Measurements from ENCODE around the gene XPO4. TPM values are rescaled to one million over a fixed set of nuclear protein-coding genes. Genes with fewer than 3 reads are reported as not detected.

The XPO4 gene
- total RNA-seq, 3 donors from 2014 or later (not counting 1 experiment from before 2014, with no cell fraction given): 11.7 to 19.8 (median 19.7) TPM

GRCh38 chr13:20911037-20911436 lies 8.5 kb upstream of the XPO4 start:
- DNase-seq: no peak
- Mint-ChIP-seq H3K4me1 (no peaks in the 10 kb centered on the region), H3K27ac (no peak overlapping the region), H3K27me3 (ENCODE audit: low read depth in 2 of 2) (peaks cover 15 to 24% of the 10 kb centered on the region in 2 donors), H3K36me3 (no peaks in the 10 kb centered on the region), H3K9me3 (no peaks in the 10 kb centered on the region), H3K4me3 (no peak overlapping the region)
- 89% methylated on average over 6 of the region's 6 CpGs for WGBS (ENCODE audit: insufficient coverage)
- Histone ChIP-seq H3K4me3 (ENCODE audit: low read length) (no peak overlapping the region), H3K27ac (ENCODE audit: low read length) (no peak overlapping the region), H3K9me3 (ENCODE audit: control insufficient read depth, insufficient read depth, low read length) (no peaks in the 10 kb centered on the region), H3K36me3 (ENCODE audit: control insufficient read depth, insufficient read depth, low read length) (no peaks in the 10 kb centered on the region), H3K27me3 (ENCODE audit: control insufficient read depth, insufficient read depth, low read length) (no peaks in the 10 kb centered on the region), H3K4me1 (ENCODE audit: control insufficient read depth, insufficient read depth, low read length) (no peaks in the 10 kb centered on the region)
- intact Hi-C loops (cut with micrococcal nuclease): no loop called here
- no peak for TF ChIP-seq CTCF (IDR thresholded peaks at IDR 0.05)
- no peak for ATAC-seq

GRCh38 chr13:20908714-20909497 lies 6.4 kb upstream of the XPO4 start:
- Histone ChIP-seq H3K27me3 (ENCODE audit: control insufficient read depth, insufficient read depth, low read length) (no peaks in the 10 kb centered on the region), H3K27ac (ENCODE audit: low read length) (no peak overlapping the region), H3K4me3 (ENCODE audit: low read length) (no peak overlapping the region), H3K36me3 (ENCODE audit: control insufficient read depth, insufficient read depth, low read length) (no peaks in the 10 kb centered on the region), H3K9me3 (ENCODE audit: control insufficient read depth, insufficient read depth, low read length) (no peaks in the 10 kb centered on the region), H3K4me1 (ENCODE audit: control insufficient read depth, insufficient read depth, low read length) (no peaks in the 10 kb centered on the region)
- no peak for ATAC-seq
- Mint-ChIP-seq H3K36me3 (no peaks in the 10 kb centered on the region), H3K27ac (no peak overlapping the region), H3K9me3 (no peaks in the 10 kb centered on the region), H3K27me3 (ENCODE audit: low read depth in 2 of 2) (peaks cover 15 to 24% of the 10 kb centered on the region in 2 donors), H3K4me1 (no peaks in the 10 kb centered on the region), H3K4me3 (no peak overlapping the region)
- DNase-seq: no peak
- 79% methylated on average over 6 of the region's 6 CpGs for WGBS (ENCODE audit: insufficient coverage)
- no peak for TF ChIP-seq CTCF (IDR thresholded peaks at IDR 0.05)
- intact Hi-C loops (cut with micrococcal nuclease): no loop called here

- DNase-seq (no peak), ATAC-seq (no peak)
- Mint-ChIP-seq H3K27me3 (ENCODE audit: low read depth in 2 of 2) (peaks cover 6 to 17% of the 10 kb centered on the region in 2 donors), H3K36me3 (no peaks in the 10 kb centered on the region), H3K27ac (no peak overlapping the region), H3K4me3 (peak overlapping the region; percentile 11), H3K4me1 (peaks cover 15 to 18% of the 10 kb centered on the region in 2 donors), H3K9me3 (no peaks in the 10 kb centered on the region)
- no peak for TF ChIP-seq CTCF (IDR thresholded peaks at IDR 0.05)
- no peak overlapping the region for H3K4me3 ChIP-seq (ENCODE audit: low read length)
- intact Hi-C loops (cut with micrococcal nuclease): no loop called here
- H3K36me3 ChIP-seq (ENCODE audit: control insufficient read depth, insufficient read depth, low read length): no peaks in the 10 kb centered on the region
- H3K4me1 ChIP-seq (ENCODE audit: control insufficient read depth, insufficient read depth, low read length): peaks cover 14% of the 10 kb centered on the region
- no peaks in the 10 kb centered on the region for H3K27me3 ChIP-seq (ENCODE audit: control insufficient read depth, insufficient read depth, low read length)
- H3K9me3 ChIP-seq (ENCODE audit: control insufficient read depth, insufficient read depth, low read length): no peaks in the 10 kb centered on the region
- no peak overlapping the region for H3K27ac ChIP-seq (ENCODE audit: low read length)
These were observed 2.4 kb upstream of the XPO4 start for GRCh38 chr13:20904908-20905307.

- WGBS (ENCODE audit: insufficient coverage): 29% methylated on average over 14 of the region's 14 CpGs
- no peaks in the 10 kb centered on the region for H3K27me3 ChIP-seq (ENCODE audit: control insufficient read depth, insufficient read depth, low read length)
- ATAC-seq: no peak
These were observed 574 bp upstream of the XPO4 start for GRCh38 chr13:20903164-20903475.

More at GRCh38 chr13:20903164-20903475, 574 bp upstream of the XPO4 start:
- Mint-ChIP-seq H3K9me3 (no peaks in the 10 kb centered on the region), H3K4me1 (peaks cover 18 to 22% of the 10 kb centered on the region in 2 donors), H3K27ac (peak overlapping the region; percentile 84 to 97), H3K36me3 (no peaks in the 10 kb centered on the region), H3K4me3 (peak overlapping the region; percentile 92), H3K27me3 (ENCODE audit: low read depth in 2 of 2) (peaks cover under 1 to 3% of the 10 kb centered on the region in 2 donors)
- TF ChIP-seq CTCF (IDR thresholded peaks at IDR 0.05): no peak
- H3K9me3 ChIP-seq (ENCODE audit: control insufficient read depth, insufficient read depth, low read length): no peaks in the 10 kb centered on the region
- peaks cover 14% of the 10 kb centered on the region for H3K4me1 ChIP-seq (ENCODE audit: control insufficient read depth, insufficient read depth, low read length)
- intact Hi-C loops (cut with micrococcal nuclease): no loop called here
- no peak overlapping the region for H3K27ac ChIP-seq (ENCODE audit: low read length)
- peak overlapping the region; percentile 43 for H3K4me3 ChIP-seq (ENCODE audit: low read length)
- no peaks in the 10 kb centered on the region for H3K36me3 ChIP-seq (ENCODE audit: control insufficient read depth, insufficient read depth, low read length)
- DNase-seq: no peak

Measured in natural killer cell (primary cell).